Panc1 (cell line): Measurements from ENCODE around the gene DDX28.

ENCODE experiments used
- CTCF ChIP-seq: fragments of 450-650 bp; IDR thresholded peaks from 2 replicates; pipeline ENCODE4 v1.5.1; 2017; ENCODE audit warnings: mild to moderate bottlenecking
- POLR2AphosphoS5 ChIP-seq: IDR thresholded peaks from 2 replicates; pipeline ENCODE4 v1.6.1; 2012; ENCODE audit warnings: mild to moderate bottlenecking, low read depth, low read length, moderate library complexity
- REST ChIP-seq, 2 experiments: IDR thresholded peaks; 2 replicates each; pipeline ENCODE4 v1.6.1; 2011 to 2012; ENCODE audit warnings: low read depth in 2 of 2, control low read depth in 1 of 2, low read length in 1 of 2, mild to moderate bottlenecking in 1 of 2, moderate library complexity in 1 of 2; ENCODE audit not compliant: insufficient read depth in 1 of 2
- SIN3A ChIP-seq: IDR thresholded peaks from 2 replicates; pipeline ENCODE4 v1.6.1; 2012; ENCODE audit warnings: low read depth, mild to moderate bottlenecking, low read length, moderate library complexity, borderline replicate concordance; ENCODE audit not compliant: insufficient read depth

- TF ChIP-seq CTCF (no peak), SIN3A (no peak), POLR2AphosphoS5 (no peak), REST (IDR thresholded peaks at IDR 0.05; ENCODE audit: insufficient read depth in 1 of 2, low read depth in 2 of 2, low read length in 1 of 2) (no peak)
These were observed 7.4 kb downstream of the DDX28 start, which contains the start of gene DPEP2NB for GRCh38 chr16:68015681-68016080.
